ENCODE measurements around the gene FLVCR1. TPM values are rescaled to one million over a fixed set of nuclear protein-coding genes. Genes with fewer than 3 reads are reported as not detected.

Gene FLVCR1
- total and polyA plus RNA-seq, 9 donors, result 1.9 to 11.4 (median 6.6) TPM

DNA sequence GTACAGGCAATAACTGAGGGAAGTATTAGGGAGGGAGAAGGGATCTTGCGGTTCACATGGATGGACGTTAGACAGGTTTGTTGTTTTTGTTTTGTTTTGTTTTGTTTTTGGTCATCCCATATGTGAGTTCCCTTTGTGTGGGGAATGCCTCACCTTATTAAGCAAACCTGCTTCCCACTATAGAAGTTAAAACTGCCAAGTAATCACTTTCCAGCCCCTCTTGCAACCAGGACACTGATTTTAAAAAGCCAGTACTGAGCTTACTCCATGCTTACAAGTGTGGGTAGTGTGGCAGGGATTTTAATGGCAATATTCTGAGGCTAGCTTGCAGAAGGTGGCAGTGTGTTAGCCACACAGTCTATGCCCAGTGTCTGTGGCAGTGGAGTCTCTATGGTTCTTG, 37.1 kb upstream of the FLVCR1 start:
- WGBS, 3 donors, result 82 to 96% (median 91%) methylated on average over 2 of the region's 2 CpGs
- H3K4me1 ChIP-seq (ENCODE audit: insufficient read depth), result no peaks in the 10 kb centered on the region
- no peaks in the 10 kb centered on the region for H3K36me3 ChIP-seq
- H3K4me3 ChIP-seq, result no peak overlapping the region
- DNase-seq, result no peak
- no peak overlapping the region for H3K27ac ChIP-seq
- H3K27me3 ChIP-seq, result no peaks in the 10 kb centered on the region
- no peak for TF ChIP-seq EP300 (IDR thresholded peaks at IDR 0.05)
- TF ChIP-seq, protein P1, sequence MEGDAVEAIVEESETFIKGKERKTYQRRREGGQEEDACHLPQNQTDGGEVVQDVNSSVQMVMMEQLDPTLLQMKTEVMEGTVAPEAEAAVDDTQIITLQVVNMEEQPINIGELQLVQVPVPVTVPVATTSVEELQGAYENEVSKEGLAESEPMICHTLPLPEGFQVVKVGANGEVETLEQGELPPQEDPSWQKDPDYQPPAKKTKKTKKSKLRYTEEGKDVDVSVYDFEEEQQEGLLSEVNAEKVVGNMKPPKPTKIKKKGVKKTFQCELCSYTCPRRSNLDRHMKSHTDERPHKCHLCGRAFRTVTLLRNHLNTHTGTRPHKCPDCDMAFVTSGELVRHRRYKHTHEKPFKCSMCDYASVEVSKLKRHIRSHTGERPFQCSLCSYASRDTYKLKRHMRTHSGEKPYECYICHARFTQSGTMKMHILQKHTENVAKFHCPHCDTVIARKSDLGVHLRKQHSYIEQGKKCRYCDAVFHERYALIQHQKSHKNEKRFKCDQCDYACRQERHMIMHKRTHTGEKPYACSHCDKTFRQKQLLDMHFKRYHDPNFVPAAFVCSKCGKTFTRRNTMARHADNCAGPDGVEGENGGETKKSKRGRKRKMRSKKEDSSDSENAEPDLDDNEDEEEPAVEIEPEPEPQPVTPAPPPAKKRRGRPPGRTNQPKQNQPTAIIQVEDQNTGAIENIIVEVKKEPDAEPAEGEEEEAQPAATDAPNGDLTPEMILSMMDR (IDR thresholded peaks at IDR 0.05), result no peak
- TF ChIP-seq POLR2A (IDR thresholded peaks at IDR 0.05), result no peak
- peaks cover 0 to 3% of the 10 kb centered on the region in 2 donors for H3K9me3 ChIP-seq
- intact Hi-C loops (cut with DNase I), result no loop called here

DNA sequence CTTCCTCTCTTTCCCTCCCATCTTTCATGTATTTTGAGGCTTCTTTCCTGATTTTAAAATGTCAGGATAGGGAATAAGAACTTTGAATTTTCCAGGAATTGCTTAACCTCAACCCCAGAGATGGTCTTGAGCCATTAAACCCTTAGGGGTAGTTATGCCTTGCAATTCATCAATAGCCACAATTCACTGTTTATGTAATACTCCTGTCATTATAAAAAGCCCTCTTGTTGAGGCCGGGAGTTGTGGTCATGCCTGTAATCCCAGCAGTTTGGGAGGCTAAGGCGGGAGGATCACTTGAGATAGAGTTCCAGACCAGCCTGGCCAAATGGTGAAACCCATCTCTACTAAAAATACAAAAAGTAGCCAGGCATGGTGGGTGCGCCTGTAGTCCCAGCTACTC, 35.1 kb upstream of the FLVCR1 start:
- H3K4me3 ChIP-seq, result no peak overlapping the region
- H3K27ac ChIP-seq, result no peak overlapping the region
- TF ChIP-seq EP300 (IDR thresholded peaks at IDR 0.05) (no peak), POLR2A (IDR thresholded peaks at IDR 0.05) (no peak)
- TF ChIP-seq, protein P1 (IDR thresholded peaks at IDR 0.05), result no peak
- intact Hi-C loops (cut with DNase I), result no loop called here
- H3K4me1 ChIP-seq (ENCODE audit: insufficient read depth), result no peaks in the 10 kb centered on the region
- no peaks in the 10 kb centered on the region for H3K27me3 ChIP-seq
- WGBS, 3 donors, result 96 to 97% (median 97%) methylated on average over 3 of the region's 3 CpGs
- no peaks in the 10 kb centered on the region for H3K36me3 ChIP-seq
- peaks cover 0 to 5% of the 10 kb centered on the region in 2 donors for H3K9me3 ChIP-seq
- DNase-seq, result no peak

DNA sequence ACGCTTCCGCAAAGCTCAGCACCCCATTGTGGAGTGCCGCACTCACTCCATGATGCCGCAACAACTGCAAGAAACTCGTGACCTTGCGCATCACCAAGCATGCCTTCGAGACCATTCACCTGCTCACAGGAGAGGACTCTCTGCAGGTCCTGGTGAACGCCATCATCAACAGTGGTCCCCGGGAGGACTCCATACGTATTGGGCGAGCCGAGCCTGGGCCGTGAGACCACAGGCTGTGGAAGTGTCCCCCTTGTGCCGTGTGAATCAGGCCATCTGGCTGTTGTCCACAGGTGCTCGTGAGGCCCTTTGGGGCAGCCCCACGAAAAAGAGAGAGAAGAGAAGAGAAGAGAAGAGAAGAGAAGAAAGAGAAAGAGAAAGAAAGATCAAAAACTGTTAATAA, 33.9 kb upstream of the FLVCR1 start:
- TF ChIP-seq, protein P1 (IDR thresholded peaks at IDR 0.05), result no peak
- Histone ChIP-seq H3K4me3 (no peak overlapping the region), H3K4me1 (ENCODE audit: insufficient read depth) (no peaks in the 10 kb centered on the region), H3K27me3 (no peaks in the 10 kb centered on the region), H3K9me3 (peaks cover 0 to 5% of the 10 kb centered on the region in 2 donors), H3K36me3 (no peaks in the 10 kb centered on the region), H3K27ac (no peak overlapping the region)
- 92 to 96% (median 95%) methylated on average over 16 of the region's 16 CpGs for WGBS, 3 donors
- no peak for DNase-seq
- intact Hi-C loops (cut with DNase I), result no loop called here

DNA sequence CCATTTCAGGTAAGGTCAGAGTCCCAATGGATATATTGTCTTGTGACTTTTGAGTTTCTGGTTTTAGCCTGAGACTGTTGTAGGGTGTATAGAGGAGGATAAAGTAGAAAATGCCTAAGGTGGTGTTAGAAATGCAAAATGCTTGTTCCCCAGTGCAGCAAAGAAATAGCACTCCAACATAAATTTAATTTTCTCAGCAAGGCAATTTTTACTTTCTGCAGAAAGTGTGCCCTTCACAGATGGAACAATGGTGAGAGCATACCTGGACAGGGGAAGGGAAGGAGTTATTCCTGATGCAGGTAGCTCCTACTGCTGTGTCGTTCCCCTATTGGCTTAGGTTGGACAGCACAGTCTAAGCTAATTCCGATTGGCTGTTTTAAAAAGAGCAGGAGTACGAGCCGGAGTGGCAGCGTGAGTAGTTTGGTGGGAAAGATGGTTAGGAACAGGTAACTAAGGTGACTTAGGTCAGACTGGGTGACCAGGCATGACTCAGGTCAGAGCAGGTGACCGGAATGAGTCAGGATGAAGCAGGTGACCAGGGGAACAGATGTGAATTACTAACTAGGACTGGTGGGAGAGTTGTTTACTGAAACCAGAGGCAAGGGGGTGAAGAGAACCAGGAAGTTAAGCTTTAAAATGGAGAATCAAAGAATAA, 32.1 kb upstream of the FLVCR1 start:
- no peak for DNase-seq
- Histone ChIP-seq H3K27ac (no peak overlapping the region), H3K36me3 (no peaks in the 10 kb centered on the region), H3K4me1 (ENCODE audit: insufficient read depth) (no peaks in the 10 kb centered on the region), H3K9me3 (peaks cover 0 to 5% of the 10 kb centered on the region in 2 donors), H3K4me3 (no peak overlapping the region), H3K27me3 (no peaks in the 10 kb centered on the region)
- TF ChIP-seq, protein P1 (IDR thresholded peaks at IDR 0.05), result no peak
- TF ChIP-seq POLR2A (IDR thresholded peaks at IDR 0.05) (no peak), EP300 (IDR thresholded peaks at IDR 0.05) (no peak)
- intact Hi-C loops (cut with DNase I), result no loop called here
- 94 to 96% (median 95%) methylated on average over 6 of the region's 6 CpGs for WGBS, 3 donors

All from ovary (tissue), 9 donors.